Gastrocnemius medialis (tissue), 4 donors: ENCODE measurements around the gene TAF11L14. TPM values are rescaled to one million over a fixed set of nuclear protein-coding genes. Genes with fewer than 3 reads are reported as not detected.

Experiments used
- ATAC-seq, 2 donors: fragments of 150-250 bp; one replicate each; pipeline ENCODE4 v1.9.1; 2016
- DNase-seq, 2 donors: peaks; one replicate each; pipeline ENCODE4 v3.0.0-alpha.2; 2019
- H3K27ac ChIP-seq, 4 donors: fragments of 200-600 bp; sonication (generic); 1 replicate in 1 of 4; 2 replicates in 3 of 4; pipeline ENCODE4 v1.5.1; 2016 to 2018; ENCODE audit warnings: mild to moderate bottlenecking in 2 of 4, moderate library complexity in 1 of 4
- H3K27me3 ChIP-seq, 3 donors: fragments of 200-600 bp; sonication (generic) in 2 of 3; 1 replicate in 1 of 3; 2 replicates in 2 of 3; pipeline versions ENCODE4 v1.5.1 to v1.6.0; 2016 to 2019; ENCODE audit warnings: mild to moderate bottlenecking in 1 of 3, moderate library complexity in 1 of 3
- H3K36me3 ChIP-seq, 2 donors: fragments of 200-600 bp; sonication (generic) in 1 of 2; one replicate each; pipeline ENCODE4 v1.5.1; 2017 to 2018
- H3K4me1 ChIP-seq, 2 donors: fragments of 200-600 bp; sonication (generic) in 1 of 2; one replicate each; pipeline ENCODE4 v1.5.1; 2016 to 2017; ENCODE audit warnings: mild to moderate bottlenecking in 2 of 2
- H3K4me3 ChIP-seq, 4 donors: fragments of 200-600 bp; sonication (generic) in 3 of 4; 1 replicate in 1 of 4; 2 replicates in 3 of 4; pipeline ENCODE4 v1.5.1; 2016 to 2019; ENCODE audit warnings: mild to moderate bottlenecking in 2 of 4
- H3K9me3 ChIP-seq, 3 donors: fragments of 200-600 bp; sonication (generic) in 2 of 3; 1 replicate in 1 of 3; 2 replicates in 2 of 3; pipeline ENCODE4 v1.5.1; 2016 to 2019
- CTCF ChIP-seq, 5 experiments: fragments of 450-650 bp in 3 of 5; fragments of 200-600 bp in 2 of 5; sonication (generic) in 2 of 5; IDR thresholded peaks in 4 of 5; conservative IDR thresholded peaks in 1 of 5; 1 replicate in 4 of 5; 2 replicates in 1 of 5; pipeline ENCODE4 v1.5.1; 2016 to 2019; ENCODE audit warnings: antibody characterized with exemption in 5 of 5, mild to moderate bottlenecking in 3 of 5, moderate library complexity in 3 of 5
- POLR2A ChIP-seq, 2 donors: fragments of 450-650 bp; IDR thresholded peaks; one replicate each; pipeline ENCODE4 v1.6.1; 2017; ENCODE audit warnings: antibody characterized with exemption in 2 of 2, mild to moderate bottlenecking in 2 of 2, moderate library complexity in 2 of 2
- in situ Hi-C, 4 donors: fragments of 200-750 bp; cut with MboI; loops; one replicate each; pipeline versions ENCODE4 v1.15.0 to v1.8.0; 2017; ENCODE audit warnings: low sequenced_read_pairs in 4 of 4
- intact Hi-C: fragments of 100-400 bp; cut with DNase I; formaldehyde crosslinking; loops from one replicate; pipeline ENCODE4 v1.15.1; 2023; ENCODE audit warnings: low total_unique reads
- total RNA-seq, 4 donors: library from RNA; depleted of rRNA; stranded (reverse); fragments of >200 nt; gene quantifications; one replicate each; pipeline versions ENCODE4 v1.1.0 to v1.2.3, GENCODE V29; 2016

TAF11L14 gene
- total RNA-seq, 4 donors from 2014 or later = not detected

DNA sequence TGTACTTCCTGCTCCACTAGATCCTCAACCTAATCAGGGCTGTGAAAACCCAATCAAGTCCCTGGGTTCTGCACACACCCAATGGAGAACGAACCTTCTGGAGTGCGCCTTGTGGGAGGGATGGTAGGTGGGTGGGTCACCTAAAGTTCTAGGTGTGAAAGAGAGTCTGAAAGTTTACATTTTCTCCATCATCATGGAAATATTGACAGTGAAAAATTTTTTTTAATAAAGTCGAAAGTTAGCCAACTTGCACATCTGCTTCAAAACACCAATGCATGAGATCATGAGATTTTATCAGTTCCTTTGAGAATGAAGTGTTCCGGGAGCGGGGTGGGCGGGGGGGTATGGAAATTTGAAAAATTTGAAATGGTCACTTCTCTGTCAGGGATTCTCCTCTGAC, 21.7 kb downstream of the TAF11L14 start:
- no peak overlapping the region for H3K27ac ChIP-seq
- TF ChIP-seq CTCF (IDR thresholded peaks at IDR 0.05 in 4 of 5, conservative IDR thresholded peaks at IDR 0.05 in 1 of 5) (no peak), POLR2A (IDR thresholded peaks at IDR 0.05) (no peak)
- no peaks in the 10 kb centered on the region for H3K4me1 ChIP-seq
- no peak overlapping the region for H3K4me3 ChIP-seq
- no peaks in the 10 kb centered on the region for H3K36me3 ChIP-seq
- no peaks in the 10 kb centered on the region for H3K27me3 ChIP-seq
- intact Hi-C loops = no loop called here
- ATAC-seq (no peak), DNase-seq (no peak)
- H3K9me3 ChIP-seq = no peaks in the 10 kb centered on the region
- in situ Hi-C loops = no loop called here

DNA sequence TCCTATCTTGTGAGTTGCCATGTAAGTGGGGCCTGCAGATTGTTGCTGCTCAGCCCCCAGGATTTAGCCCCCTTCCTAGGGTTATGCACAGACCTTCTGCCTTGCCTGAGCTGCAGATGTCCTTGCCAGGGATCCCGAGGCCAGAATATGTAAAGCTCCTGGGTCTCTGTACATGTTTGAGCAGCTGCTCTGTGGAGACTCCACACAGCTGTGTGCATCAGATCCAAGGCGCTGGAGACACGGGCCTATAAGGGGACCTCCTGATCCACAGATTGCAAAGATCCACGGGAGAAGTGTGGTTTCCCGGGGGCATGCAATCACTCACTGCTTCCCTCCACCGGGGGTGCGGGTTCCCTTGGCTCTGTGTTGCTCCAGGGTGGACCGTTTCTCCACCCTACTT, 28.9 kb downstream of the TAF11L14 start:
- TF ChIP-seq POLR2A (IDR thresholded peaks at IDR 0.05) (no peak), CTCF (IDR thresholded peaks at IDR 0.05 in 4 of 5, conservative IDR thresholded peaks at IDR 0.05 in 1 of 5) (no peak)
- DNase-seq (no peak), ATAC-seq (no peak)
- Histone ChIP-seq H3K9me3 (no peaks in the 10 kb centered on the region), H3K4me3 (no peak overlapping the region), H3K36me3 (no peaks in the 10 kb centered on the region), H3K27me3 (no peaks in the 10 kb centered on the region), H3K4me1 (no peaks in the 10 kb centered on the region), H3K27ac (no peak overlapping the region)
- in situ Hi-C loops (no loop called here), intact Hi-C loops (no loop called here)

- no peaks in the 10 kb centered on the region for H3K9me3 ChIP-seq
- H3K36me3 ChIP-seq = no peaks in the 10 kb centered on the region
- DNase-seq (no peak), ATAC-seq (no peak)
- H3K4me3 ChIP-seq = no peak overlapping the region
- no peaks in the 10 kb centered on the region for H3K27me3 ChIP-seq
- H3K27ac ChIP-seq = no peak overlapping the region
- intact Hi-C loops (no loop called here), in situ Hi-C loops (no loop called here)
- no peaks in the 10 kb centered on the region for H3K4me1 ChIP-seq
- TF ChIP-seq POLR2A (IDR thresholded peaks at IDR 0.05) (no peak), CTCF (IDR thresholded peaks at IDR 0.05 in 4 of 5, conservative IDR thresholded peaks at IDR 0.05 in 1 of 5) (no peak)
These were observed 31.6 kb downstream of the TAF11L14 start for GRCh38 chr5:17665836-17666235.

DNA sequence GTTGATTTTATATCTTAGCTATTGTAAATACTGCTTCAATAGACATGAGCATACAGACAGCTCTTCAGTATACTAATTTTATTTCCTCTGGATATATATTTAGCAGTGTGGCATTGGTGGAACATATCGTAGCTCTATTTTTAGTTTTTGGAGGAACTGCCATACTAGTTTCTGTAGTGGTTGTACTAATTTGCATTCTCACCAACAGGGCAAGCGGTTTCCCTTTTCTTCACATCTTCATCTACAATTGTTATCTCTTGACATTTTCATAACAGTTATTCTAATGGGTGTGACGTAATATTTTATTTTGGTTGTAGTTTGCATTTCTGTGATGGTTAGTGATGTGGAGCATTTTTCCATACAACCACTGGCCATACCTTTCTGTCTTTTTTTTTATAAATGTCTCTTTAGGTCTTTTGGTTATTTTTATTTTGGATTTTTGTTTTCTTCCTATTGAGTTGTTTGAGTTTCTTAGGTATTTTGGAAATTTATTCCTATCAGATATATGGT, 32.5 kb downstream of the TAF11L14 start:
- in situ Hi-C loops (no loop called here), intact Hi-C loops (no loop called here)
- no peak overlapping the region for H3K4me3 ChIP-seq
- TF ChIP-seq POLR2A (IDR thresholded peaks at IDR 0.05) = no peak
- no peak for TF ChIP-seq CTCF (IDR thresholded peaks at IDR 0.05 in 4 of 5, conservative IDR thresholded peaks at IDR 0.05 in 1 of 5)
- no peaks in the 10 kb centered on the region for H3K36me3 ChIP-seq
- no peaks in the 10 kb centered on the region for H3K9me3 ChIP-seq
- H3K27me3 ChIP-seq = no peaks in the 10 kb centered on the region
- DNase-seq = no peak
- ATAC-seq = no peak
- no peak overlapping the region for H3K27ac ChIP-seq
- no peaks in the 10 kb centered on the region for H3K4me1 ChIP-seq

DNA sequence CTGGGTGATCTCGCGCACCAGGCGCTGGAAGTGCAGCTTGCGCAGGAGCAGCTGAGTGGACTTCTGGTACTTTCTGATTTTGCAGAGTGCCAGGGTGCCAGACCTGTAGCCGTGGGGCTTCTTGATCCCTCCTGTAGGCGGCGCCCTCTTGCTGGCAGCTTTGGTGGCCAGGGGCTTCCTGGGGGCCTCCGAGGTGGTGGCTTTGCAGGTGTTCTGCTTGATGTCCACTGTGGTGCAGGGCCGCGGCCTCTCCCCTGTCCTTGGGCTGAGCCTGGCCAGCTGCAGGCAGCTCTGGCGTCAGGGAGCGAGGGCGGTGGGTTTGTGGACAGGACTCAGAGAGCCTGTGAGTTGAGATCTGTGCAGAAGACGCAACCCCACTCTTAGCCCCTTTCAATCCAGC, 36.1 kb downstream of the TAF11L14 start:
- Histone ChIP-seq H3K27me3 (no peaks in the 10 kb centered on the region), H3K36me3 (no peaks in the 10 kb centered on the region), H3K4me1 (no peaks in the 10 kb centered on the region), H3K27ac (no peak overlapping the region), H3K9me3 (no peaks in the 10 kb centered on the region), H3K4me3 (no peak overlapping the region)
- ATAC-seq = no peak
- in situ Hi-C loops = no loop called here
- intact Hi-C loops = no loop called here
- DNase-seq = no peak
- TF ChIP-seq POLR2A (IDR thresholded peaks at IDR 0.05) = no peak
- TF ChIP-seq CTCF (IDR thresholded peaks at IDR 0.05 in 4 of 5, conservative IDR thresholded peaks at IDR 0.05 in 1 of 5) = no peak
